Endometrium (tissue), 2 donors: ENCODE measurements around the gene PTHLH.

ENCODE experiments used
- FAIRE-seq: peaks from 2 replicates; lab custom pipeline; 2012; peaks lifted over from hg19 to GRCh38; lab: Jason Lieb, UNC
- donor health status: control.
- donor health status: control.

Gene PTHLH

GRCh38 chr12:27972721-27973120 is at the start of gene PTHLH:
TSS of gene PTHLH (minus strand) at chr12:27972733. CDS start at chr12:27969494, 3,239 bp downstream.
- FAIRE-seq: no peak

GRCh38 chr12:28021704-28022103 is 49.2 kb upstream of the PTHLH start:
- no peak for FAIRE-seq

- FAIRE-seq: no peak
These were observed 45.3 kb upstream of the PTHLH start for GRCh38 chr12:28017873-28018255.

- no peak for FAIRE-seq
These were observed 44.8 kb upstream of the PTHLH start for GRCh38 chr12:28017126-28017872.

- FAIRE-seq: no peak
These were observed 42.6 kb upstream of the PTHLH start for GRCh38 chr12:28015165-28015564.

- no peak for FAIRE-seq
These were observed 41.7 kb upstream of the PTHLH start for GRCh38 chr12:28014196-28014595.

- FAIRE-seq: no peak
These were observed 39.9 kb upstream of the PTHLH start for GRCh38 chr12:28012333-28012918.

GRCh38 chr12:28010036-28010435 is 37.5 kb upstream of the PTHLH start:
- FAIRE-seq: no peak

GRCh38 chr12:27999970-28000369 is 27.4 kb upstream of the PTHLH start:
- FAIRE-seq: no peak

- no peak for FAIRE-seq
These were observed 27.0 kb upstream of the PTHLH start for GRCh38 chr12:27999521-27999920.

GRCh38 chr12:27998658-27999057 is 26.1 kb upstream of the PTHLH start:
- FAIRE-seq: no peak

- FAIRE-seq: no peak
These were observed 25.6 kb upstream of the PTHLH start for GRCh38 chr12:27998170-27998569.

GRCh38 chr12:27996761-27997160 is 24.2 kb upstream of the PTHLH start:
- no peak for FAIRE-seq

GRCh38 chr12:27995406-27995805 is 22.9 kb upstream of the PTHLH start:
- FAIRE-seq: no peak

GRCh38 chr12:27988594-27989233 is 16.2 kb upstream of the PTHLH start:
- no peak for FAIRE-seq

- no peak for FAIRE-seq
These were observed 14.8 kb upstream of the PTHLH start for GRCh38 chr12:27987331-27987730.

- no peak for FAIRE-seq
These were observed 11.7 kb upstream of the PTHLH start for GRCh38 chr12:27984275-27984674.

GRCh38 chr12:27982951-27983350 is 10.4 kb upstream of the PTHLH start:
- no peak for FAIRE-seq

GRCh38 chr12:27982385-27982784 is 9.9 kb upstream of the PTHLH start:
- no peak for FAIRE-seq

GRCh38 chr12:27981874-27982273 is 9.3 kb upstream of the PTHLH start:
- FAIRE-seq: no peak

GRCh38 chr12:27979145-27979544 is 6.6 kb upstream of the PTHLH start:
- no peak for FAIRE-seq

GRCh38 chr12:27975222-27976136 is 2.9 kb upstream of the PTHLH start:
- FAIRE-seq: no peak
